CD1c-positive myeloid dendritic cell (primary cell): Measurements from ENCODE around the gene ALX4.

ENCODE experiments used
- DNase-seq: peaks from one replicate; pipeline ENCODE4 v3.0.0-alpha.2; 2016; ENCODE audit errors: extremely low spot score

The ALX4 gene

GRCh38 chr11:44309478-44310205, at the start of gene ALX4:
TSS of gene ALX4 (minus strand) at chr11:44310139. CDS start at chr11:44310062, 77 bp downstream.
- peak; percentile 5 for DNase-seq

GRCh38 chr11:44359162-44359561, 49.2 kb upstream of the ALX4 start:
- DNase-seq = no peak

- DNase-seq = no peak
These were observed 48.8 kb upstream of the ALX4 start for GRCh38 chr11:44358713-44359112.

GRCh38 chr11:44357711-44358110, 47.8 kb upstream of the ALX4 start:
- no peak for DNase-seq

GRCh38 chr11:44356351-44356750, 46.4 kb upstream of the ALX4 start:
- DNase-seq = no peak

- no peak for DNase-seq
These were observed 42.1 kb upstream of the ALX4 start for GRCh38 chr11:44351898-44352498.

GRCh38 chr11:44351006-44351660, 41.2 kb upstream of the ALX4 start:
- DNase-seq = peak; percentile 61

- DNase-seq = no peak
These were observed 39.4 kb upstream of the ALX4 start for GRCh38 chr11:44349328-44349727.

- DNase-seq = no peak
These were observed 38.8 kb upstream of the ALX4 start for GRCh38 chr11:44348721-44349120.

- no peak for DNase-seq
These were observed 38.2 kb upstream of the ALX4 start for GRCh38 chr11:44348114-44348513.

- DNase-seq = no peak
These were observed 37.6 kb upstream of the ALX4 start for GRCh38 chr11:44347538-44347937.

- DNase-seq = no peak
These were observed 37.0 kb upstream of the ALX4 start for GRCh38 chr11:44346983-44347382.

GRCh38 chr11:44345781-44346180, 35.8 kb upstream of the ALX4 start:
- DNase-seq = no peak

- no peak for DNase-seq
These were observed 35.0 kb upstream of the ALX4 start for GRCh38 chr11:44344921-44345320.

- no peak for DNase-seq
These were observed 34.5 kb upstream of the ALX4 start for GRCh38 chr11:44344423-44344820.

GRCh38 chr11:44343778-44344422, 34.0 kb upstream of the ALX4 start:
- DNase-seq = no peak

GRCh38 chr11:44342616-44343015, 32.7 kb upstream of the ALX4 start:
- no peak for DNase-seq

- no peak for DNase-seq
These were observed 30.7 kb upstream of the ALX4 start for GRCh38 chr11:44340656-44341055.

- DNase-seq = no peak
These were observed 29.6 kb upstream of the ALX4 start for GRCh38 chr11:44339530-44339883.

GRCh38 chr11:44338698-44339529, 29.0 kb upstream of the ALX4 start:
- no peak for DNase-seq

GRCh38 chr11:44338026-44338425, 28.1 kb upstream of the ALX4 start:
- no peak for DNase-seq

GRCh38 chr11:44335919-44336318, 26.0 kb upstream of the ALX4 start:
- DNase-seq = no peak
